Neuronal stem cell (in vitro differentiated cells): ENCODE results near the gene ENDOD1.
A peak's percentile ranks its signal among the peaks of the same experiment; 100 is the strongest.
"Not testable (repeated sequence)": the region's sequence is repeated elsewhere in the genome, so short reads cannot be mapped to it uniquely, and the experiment has no call there.

Experiments
- DNase-seq: peaks from one replicate; pipeline ENCODE4 v3.0.0-alpha.2; 2013; ENCODE audit warnings: low spot score
- H2AFZ ChIP-seq: one replicate; pipeline ENCODE4 v1.6.1; 2013; ENCODE audit warnings: mild to moderate bottlenecking, low read length, inconsistent platforms
- H2AK5ac ChIP-seq: 2 replicates; pipeline ENCODE4 v1.6.1; 2013; ENCODE audit warnings: low read depth, mild to moderate bottlenecking, inconsistent platforms, low read length, moderate library complexity, mixed read lengths
- H2BK120ac ChIP-seq: 2 replicates; pipeline ENCODE4 v1.6.1; 2013; ENCODE audit warnings: low read depth, mild to moderate bottlenecking, inconsistent platforms, low read length, moderate library complexity, mixed read lengths
- H2BK12ac ChIP-seq: one replicate; pipeline ENCODE4 v1.6.1; 2013; ENCODE audit warnings: low read length, inconsistent platforms
- H2BK15ac ChIP-seq: 2 replicates; pipeline ENCODE4 v1.6.1; 2013; ENCODE audit warnings: mild to moderate bottlenecking, low read length, inconsistent platforms, mixed read lengths
- H2BK5ac ChIP-seq: one replicate; pipeline ENCODE4 v1.6.1; 2013; ENCODE audit warnings: inconsistent platforms, mild to moderate bottlenecking, low read length, moderate library complexity
- H3K14ac ChIP-seq: one replicate; pipeline ENCODE4 v1.6.1; 2013; ENCODE audit warnings: low read length, inconsistent platforms
- H3K18ac ChIP-seq: 2 replicates; pipeline ENCODE4 v1.6.1; 2013; ENCODE audit warnings: low read length, inconsistent platforms
- H3K23ac ChIP-seq: 2 replicates; pipeline ENCODE4 v1.6.1; 2013; ENCODE audit warnings: low read depth, mild to moderate bottlenecking, mixed read lengths, low read length, inconsistent platforms; ENCODE audit not compliant: poor library complexity
- H3K27ac ChIP-seq: replicated peaks from 3 replicates; pipeline ENCODE4 v1.5.1; 2013; ENCODE audit warnings: low read length, inconsistent platforms
- H3K27me3 ChIP-seq, 3 experiments: 2 replicates each; pipeline ENCODE4 v1.6.1; 2013; ENCODE audit warnings: low read length in 3 of 3, mild to moderate bottlenecking in 2 of 3, inconsistent platforms in 1 of 3, low read depth in 1 of 3, mixed read lengths in 1 of 3, moderate library complexity in 1 of 3; ENCODE audit not compliant: control insufficient read depth in 3 of 3, insufficient read depth in 3 of 3
- H3K36me3 ChIP-seq, 2 donors: replicated peaks in 1 of 2; 2 replicates each; pipeline ENCODE4 v1.6.1; 2013; ENCODE audit warnings: low read length in 2 of 2; ENCODE audit not compliant: control insufficient read depth in 2 of 2, insufficient read depth in 2 of 2
- H3K4ac ChIP-seq: 2 replicates; pipeline ENCODE4 v1.6.1; 2013; ENCODE audit warnings: inconsistent platforms, mild to moderate bottlenecking, low read length, moderate library complexity
- H3K4me1 ChIP-seq, 2 donors: 1 replicate in 1 of 2; 2 replicates in 1 of 2; pipeline ENCODE4 v1.6.1; 2013; ENCODE audit warnings: low read length in 2 of 2, low read depth in 1 of 2; ENCODE audit not compliant: control insufficient read depth in 2 of 2, insufficient read depth in 1 of 2
- H3K4me2 ChIP-seq: one replicate; pipeline ENCODE4 v1.6.1; 2013; ENCODE audit warnings: mild to moderate bottlenecking, low read length, inconsistent platforms; ENCODE audit not compliant: insufficient read depth, poor library complexity, severe bottlenecking
- H3K4me3 ChIP-seq, 2 donors: 2 replicates each; pipeline ENCODE4 v1.5.1; 2013; ENCODE audit warnings: low read length in 2 of 2, mild to moderate bottlenecking in 2 of 2, inconsistent platforms in 1 of 2, moderate library complexity in 1 of 2
- H3K79me1 ChIP-seq: one replicate; pipeline ENCODE4 v1.6.1; 2013; ENCODE audit warnings: low read depth, mild to moderate bottlenecking, inconsistent platforms, low read length, moderate library complexity
- H3K9ac ChIP-seq: one replicate; pipeline ENCODE4 v1.6.1; 2013; ENCODE audit warnings: mild to moderate bottlenecking, low read depth, low read length, inconsistent platforms; ENCODE audit not compliant: poor library complexity
- H3K9me3 ChIP-seq, 2 donors: replicated peaks in 1 of 2; 2 replicates each; pipeline versions ENCODE3 to v1.6.1; 2013; ENCODE audit warnings: low read length in 2 of 2, mild to moderate bottlenecking in 2 of 2, inconsistent platforms in 1 of 2, low read depth in 1 of 2, mixed read lengths in 1 of 2, moderate library complexity in 1 of 2; ENCODE audit not compliant: control insufficient read depth in 2 of 2, insufficient read depth in 1 of 2
- H4K8ac ChIP-seq: one replicate; pipeline ENCODE4 v1.6.1; 2013; ENCODE audit warnings: low read depth, mild to moderate bottlenecking, inconsistent platforms, low read length, moderate library complexity
- H4K91ac ChIP-seq: one replicate; pipeline ENCODE4 v1.6.1; 2013; ENCODE audit warnings: low read length, low read depth, mild to moderate bottlenecking, inconsistent platforms; ENCODE audit not compliant: poor library complexity
- WGBS, 2 donors: extraction: QIAGEN DNeasy Blood & Tissue Kit; methylation state at CpG; one replicate each; pipeline ENCODE4 v1.1.7; 2013; ENCODE audit warnings: missing lambda C conversion rate in 2 of 2, mixed read lengths in 1 of 2; ENCODE audit not compliant: insufficient read length in 2 of 2, insufficient replicate concordance in 1 of 2; ENCODE audit errors: extremely low coverage in 2 of 2; 5-methylcytosine and 5-hydroxymethylcytosine counted together

ENDOD1 gene

GRCh38 chr11:95044010-95044409 is 45.6 kb upstream of the ENDOD1 start:
- Histone ChIP-seq H3K4me3 (no peak overlapping the region), H4K91ac (no peak overlapping the region), H3K36me3 (no peaks in the 10 kb centered on the region), H3K9ac (no peak overlapping the region), H2BK5ac (no peak overlapping the region), H3K14ac (no peak overlapping the region), H3K23ac (no peak overlapping the region), H3K4me1 (no peaks in the 10 kb centered on the region), H3K27me3 (peaks cover 0 to 14% (median 0%) of the 10 kb centered on the region in 3 experiments), H3K18ac (no peak overlapping the region), H3K4me2 (no peak overlapping the region), H2BK120ac (no peak overlapping the region), H3K79me1 (no peaks in the 10 kb centered on the region), H2AK5ac (no peak overlapping the region), H2BK15ac (no peak overlapping the region), H4K8ac (no peak overlapping the region), H3K9me3 (peaks cover 0 to 2% of the 10 kb centered on the region in 2 donors), H3K27ac (no peak overlapping the region), H3K4ac (no peak overlapping the region), H2AFZ (no peak overlapping the region), H2BK12ac (no peak overlapping the region)
- DNase-seq, result no peak
- WGBS, 2 donors, result no CpG with 5 or more reads among the region's 4 CpGs

GRCh38 chr11:95045812-95046211 is 43.8 kb upstream of the ENDOD1 start:
- Histone ChIP-seq H4K91ac (no peak overlapping the region), H3K27me3 (peaks cover 0 to 14% (median 0%) of the 10 kb centered on the region in 3 experiments), H2AFZ (no peak overlapping the region), H3K9me3 (no peaks in the 10 kb centered on the region), H3K4me1 (no peaks in the 10 kb centered on the region), H4K8ac (no peak overlapping the region), H3K4me2 (no peak overlapping the region), H3K23ac (no peak overlapping the region), H3K14ac (no peak overlapping the region), H3K18ac (no peak overlapping the region), H2AK5ac (no peak overlapping the region), H3K79me1 (no peaks in the 10 kb centered on the region), H3K4me3 (no peak overlapping the region), H2BK15ac (no peak overlapping the region), H2BK12ac (no peak overlapping the region), H2BK5ac (no peak overlapping the region), H3K27ac (no peak overlapping the region), H2BK120ac (no peak overlapping the region), H3K36me3 (no peaks in the 10 kb centered on the region), H3K4ac (no peak overlapping the region), H3K9ac (no peak overlapping the region)
- no peak for DNase-seq

DNA sequence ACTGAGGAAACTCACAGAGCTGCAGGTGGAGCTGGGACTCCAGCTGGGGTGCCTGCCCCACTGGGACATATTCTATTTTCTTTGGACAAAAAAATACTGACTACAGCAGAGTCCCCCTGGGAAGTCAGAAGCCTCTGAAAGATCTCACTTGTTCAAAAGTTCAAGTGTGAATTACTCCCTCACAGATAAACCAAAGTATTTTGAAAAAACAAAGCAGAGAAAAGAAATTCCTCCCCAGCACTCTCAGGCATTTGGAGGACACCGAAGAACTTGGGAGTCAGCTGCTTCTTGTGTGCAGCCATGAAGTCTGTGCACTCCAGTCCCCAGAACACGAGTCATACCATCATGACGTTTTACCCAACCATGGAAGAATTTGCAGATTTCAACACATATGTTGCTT is 40.5 kb upstream of the ENDOD1 start, which contains the start of gene KDM4F:
Gene KDM4F, plus strand, starts transcription at position 301 of the 400 bp plus-strand sequence.
- H2BK120ac ChIP-seq, H3K79me1 ChIP-seq: not testable (repeated sequence)

GRCh38 chr11:95050595-95051202 is 38.9 kb upstream of the ENDOD1 start:
- no peak overlapping the region for H4K8ac ChIP-seq
- H2AFZ ChIP-seq, result no peak overlapping the region
- no peak overlapping the region for H4K91ac ChIP-seq
- peak overlapping the region; percentile 77 for H3K18ac ChIP-seq
- H2BK12ac ChIP-seq, result no peak overlapping the region
- no peak overlapping the region for H2BK15ac ChIP-seq
- DNase-seq, result no peak
- H2AK5ac ChIP-seq, result no peak overlapping the region
- no CpG with 5 or more reads among the region's 22 CpGs for WGBS, 2 donors
- no peak overlapping the region for H3K27ac ChIP-seq
- no peak overlapping the region for H2BK5ac ChIP-seq
- no peaks in the 10 kb centered on the region for H3K36me3 ChIP-seq
- peak overlapping the region; percentile 19 for H3K4ac ChIP-seq
- no peaks in the 10 kb centered on the region for H3K79me1 ChIP-seq
- no peak overlapping the region for H2BK120ac ChIP-seq
- no peaks in the 10 kb centered on the region for H3K4me1 ChIP-seq
- peaks cover 0 to 19% (median 0%) of the 10 kb centered on the region in 3 experiments for H3K27me3 ChIP-seq
- H3K14ac ChIP-seq, result peak overlapping the region; percentile 58
- no peak overlapping the region for H3K4me3 ChIP-seq
- H3K9ac ChIP-seq, result peak overlapping the region; percentile 3
- H3K9me3 ChIP-seq, result no peaks in the 10 kb centered on the region
- no peak overlapping the region for H3K4me2 ChIP-seq
- no peak overlapping the region for H3K23ac ChIP-seq

More for the DNA sequence above, 40.5 kb upstream of the ENDOD1 start, which contains the start of gene KDM4F:
- H3K23ac ChIP-seq, H3K4me1 ChIP-seq, H4K91ac ChIP-seq, H4K8ac ChIP-seq, H3K36me3 ChIP-seq, H2BK15ac ChIP-seq, H3K4ac ChIP-seq, H3K4me2 ChIP-seq, H3K14ac ChIP-seq, H2BK5ac ChIP-seq, H3K9ac ChIP-seq, H2BK12ac ChIP-seq, H3K27ac ChIP-seq, H3K9me3 ChIP-seq, H2AK5ac ChIP-seq, DNase-seq, H3K18ac ChIP-seq, H2AFZ ChIP-seq: not testable (repeated sequence)
- no CpG with 5 or more reads among the region's 3 CpGs for WGBS, 2 donors
- Histone ChIP-seq H3K27me3 (peaks cover 0 to 22% (median 0%) of the 10 kb centered on the region in 3 experiments), H3K4me3 (peak within 1 kb of the TSS in 1 of 2 donors; percentile 32)
